IMR-90 (cell line): ENCODE results near the gene USP31. TPM values are rescaled to one million over a fixed set of nuclear protein-coding genes. Genes with fewer than 3 reads are reported as not detected.

Source experiments
- ATAC-seq: fragments of 200-7000 bp; cut with Tn5 transposase; 2 replicates; pipeline ENCODE4 v1.9.1; 2020; ENCODE audit warnings: low read depth, mild to moderate bottlenecking, moderate library complexity
- BruUV-seq: library from RNA; stranded (reverse); fragments of 400-500 nt; replicated peaks from 2 replicates; lab custom pipeline; 2021; lab: Mats Ljungman, UMichigan
- CTCF ChIA-PET: fragments of 300-600 bp; formaldehyde crosslinking; extraction: SDS; loops from one replicate; lab custom pipeline; 2021; ENCODE audit warnings: antibody characterized with exemption; lab: Yijun Ruan, JAX
- POLR2A ChIA-PET: fragments of 300-600 bp; sonication (Branson Sonifier 250); formaldehyde crosslinking; loops from one replicate; lab custom pipeline; 2022; ENCODE audit warnings: antibody characterized with exemption; ENCODE audit not compliant: unreplicated experiment; lab: Charles Lee
- DNase-seq: peaks from one replicate; pipeline ENCODE4 v3.0.0; 2013
- H2AFZ ChIP-seq: replicated peaks from 2 replicates; pipeline ENCODE3; 2013; ENCODE audit warnings: low read length, mild to moderate bottlenecking; ENCODE audit not compliant: poor library complexity
- H2AK5ac ChIP-seq: 2 replicates; pipeline ENCODE4 v1.6.1; 2013; ENCODE audit warnings: low read depth, low read length, inconsistent platforms
- H2AK9ac ChIP-seq: replicated peaks from 2 replicates; pipeline ENCODE3; 2013; ENCODE audit warnings: mild to moderate bottlenecking, low read depth, low read length, moderate library complexity; ENCODE audit not compliant: poor library complexity
- H2BK120ac ChIP-seq: 2 replicates; pipeline ENCODE4 v1.6.1; 2013; ENCODE audit warnings: low read depth, low read length, inconsistent platforms
- H2BK15ac ChIP-seq: 3 replicates; pipeline ENCODE4 v1.6.1; 2013; ENCODE audit warnings: low read depth, low read length, inconsistent platforms
- H2BK20ac ChIP-seq: 2 replicates; pipeline ENCODE4 v1.6.1; 2013; ENCODE audit warnings: low read depth, mild to moderate bottlenecking, inconsistent platforms, low read length, moderate library complexity
- H2BK5ac ChIP-seq: 2 replicates; pipeline ENCODE4 v1.6.1; 2013; ENCODE audit warnings: mild to moderate bottlenecking, low read depth, low read length, inconsistent platforms; ENCODE audit not compliant: poor library complexity, severe bottlenecking
- H3K14ac ChIP-seq: replicated peaks from 2 replicates; pipeline ENCODE4 v1.6.1; 2013; ENCODE audit warnings: low read depth, low read length, inconsistent platforms
- H3K18ac ChIP-seq: 2 replicates; pipeline ENCODE4 v1.6.1; 2013; ENCODE audit warnings: low read depth, low read length, control low read depth
- H3K23ac ChIP-seq: 2 replicates; pipeline ENCODE4 v1.6.1; 2013; ENCODE audit warnings: low read depth, low read length, inconsistent platforms
- H3K27ac ChIP-seq: 2 replicates; pipeline ENCODE4 v1.5.1; 2013; ENCODE audit warnings: mild to moderate bottlenecking, control low read depth, low read length; ENCODE audit not compliant: insufficient read depth
- H3K27me3 ChIP-seq: 2 replicates; pipeline ENCODE4 v1.6.1; 2013; ENCODE audit warnings: low read length; ENCODE audit not compliant: control insufficient read depth, insufficient read depth
- H3K36me3 ChIP-seq: 2 replicates; pipeline ENCODE4 v1.6.1; 2013; ENCODE audit warnings: low read length, mixed read lengths; ENCODE audit not compliant: control insufficient read depth, insufficient read depth
- H3K4ac ChIP-seq: 2 replicates; pipeline ENCODE4 v1.6.1; 2013; ENCODE audit warnings: low read depth, low read length, inconsistent platforms
- H3K4me1 ChIP-seq: 2 replicates; pipeline ENCODE4 v1.6.1; 2013; ENCODE audit warnings: low read length, mixed read lengths; ENCODE audit not compliant: control insufficient read depth, insufficient read depth
- H3K4me2 ChIP-seq: 2 replicates; pipeline ENCODE4 v1.6.1; 2013; ENCODE audit warnings: low read depth, mild to moderate bottlenecking, control low read depth, low read length, moderate library complexity
- H3K4me3 ChIP-seq: 2 replicates; pipeline ENCODE4 v1.5.1; 2013; ENCODE audit warnings: low read depth, mild to moderate bottlenecking, control low read depth, low read length, moderate library complexity; ENCODE audit not compliant: insufficient read depth
- H3K56ac ChIP-seq: 2 replicates; pipeline ENCODE4 v1.6.1; 2013; ENCODE audit warnings: low read length, inconsistent platforms; ENCODE audit not compliant: insufficient read depth; ENCODE audit errors: extremely low read depth
- H3K79me1 ChIP-seq, 2 experiments: 2 replicates each; pipeline ENCODE4 v1.6.1; 2013; ENCODE audit warnings: low read length in 2 of 2, inconsistent platforms in 1 of 2, low read depth in 1 of 2
- H3K9ac ChIP-seq: 2 replicates; pipeline ENCODE4 v1.6.1; 2013; ENCODE audit warnings: low read depth, low read length, control low read depth
- H3K9me1 ChIP-seq: 2 replicates; pipeline ENCODE4 v1.6.1; 2013; ENCODE audit warnings: low read length, inconsistent platforms; ENCODE audit not compliant: insufficient read depth
- H3K9me3 ChIP-seq: 2 replicates; pipeline ENCODE4 v1.6.1; 2013; ENCODE audit warnings: low read length; ENCODE audit not compliant: control insufficient read depth, insufficient read depth
- H4K20me1 ChIP-seq: 2 replicates; pipeline ENCODE4 v1.6.1; 2013; ENCODE audit warnings: low read length, inconsistent platforms; ENCODE audit not compliant: insufficient read depth
- H4K5ac ChIP-seq: 2 replicates; pipeline ENCODE4 v1.6.1; 2013; ENCODE audit warnings: mild to moderate bottlenecking, low read depth, low read length, control low read depth
- H4K8ac ChIP-seq, 2 experiments: 2 replicates each; pipeline ENCODE4 v1.6.1; 2013; ENCODE audit warnings: low read depth in 2 of 2, low read length in 2 of 2, control low read depth in 1 of 2, inconsistent platforms in 1 of 2
- H4K91ac ChIP-seq: 2 replicates; pipeline ENCODE4 v1.6.1; 2013; ENCODE audit warnings: low read depth, low read length, inconsistent platforms; ENCODE audit not compliant: insufficient read depth
- BHLHE40 ChIP-seq: fragments of 150-350 bp; IDR thresholded peaks from 2 replicates; pipeline ENCODE4 v1.6.1; 2016; ENCODE audit warnings: mild to moderate bottlenecking, low read depth, low read length
- CHD1 ChIP-seq: IDR thresholded peaks from 2 replicates; pipeline ENCODE4 v1.6.1; 2012; ENCODE audit warnings: low read depth, low read length, improper control_type of control experiment
- MAFK ChIP-seq: IDR thresholded peaks from 2 replicates; pipeline ENCODE4 v1.6.1; 2012; ENCODE audit warnings: low read depth, low read length, improper control_type of control experiment
- MAZ ChIP-seq: IDR thresholded peaks from 2 replicates; pipeline ENCODE4 v1.6.1; 2012; ENCODE audit warnings: low read depth, mild to moderate bottlenecking, low read length, improper control_type of control experiment, moderate library complexity, borderline replicate concordance
- MXI1 ChIP-seq: IDR thresholded peaks from 2 replicates; pipeline ENCODE4 v1.6.1; 2012; ENCODE audit warnings: low read depth, mild to moderate bottlenecking, low read length, moderate library complexity, borderline replicate concordance
- NFE2L2 ChIP-seq: fragments of 150-350 bp; IDR thresholded peaks from 2 replicates; pipeline ENCODE4 v1.6.1; 2016; ENCODE audit warnings: low read depth, mild to moderate bottlenecking, low read length
- POLR2A ChIP-seq: IDR thresholded peaks from 2 replicates; pipeline ENCODE4 v1.6.1; 2012; ENCODE audit warnings: mild to moderate bottlenecking, low read depth, low read length
- RAD21 ChIP-seq: IDR thresholded peaks from 2 replicates; pipeline ENCODE4 v1.6.1; 2012; ENCODE audit warnings: low read length, improper control_type of control experiment
- RCOR1 ChIP-seq: IDR thresholded peaks from 2 replicates; pipeline ENCODE4 v1.6.1; 2012; ENCODE audit warnings: mild to moderate bottlenecking, low read length, improper control_type of control experiment; ENCODE audit not compliant: insufficient replicate concordance
- RFX5 ChIP-seq: IDR thresholded peaks from 2 replicates; pipeline ENCODE4 v1.8.0; 2012; ENCODE audit warnings: low read depth, mild to moderate bottlenecking, low read length, moderate library complexity
- USF2 ChIP-seq: fragments of 150-350 bp; IDR thresholded peaks from 2 replicates; pipeline ENCODE4 v1.6.1; 2017; ENCODE audit warnings: mild to moderate bottlenecking, antibody characterized with exemption, low read length, low read depth
- WGBS, 2 experiments: methylation state at CpG; one replicate each; pipeline versions ENCODE4 v1.1.5 to v1.1.7; 2013; ENCODE audit warnings: missing lambda C conversion rate in 2 of 2; ENCODE audit not compliant: insufficient read length in 1 of 2; ENCODE audit errors: extremely low coverage in 2 of 2; 5-methylcytosine and 5-hydroxymethylcytosine counted together
- dilution Hi-C: fragments of 300-500 bp; cut with HindIII; formaldehyde crosslinking; loops from one replicate; pipeline ENCODE4 v1.14.3; 2018; ENCODE audit warnings: low sequenced_read_pairs; ENCODE audit not compliant: unreplicated experiment
- in situ Hi-C: fragments of 300-500 bp; cut with MboI; formaldehyde crosslinking; loops from 3 replicates; pipeline ENCODE4 v1.14.3; 2019; ENCODE audit warnings: low sequenced_read_pairs, inconsistent platforms, mixed read lengths
- intact Hi-C: fragments of 100-400 bp; cut with micrococcal nuclease; formaldehyde crosslinking; loops from 2 replicates; pipeline ENCODE4 v1.10.0; 2022
- polyA plus RNA-seq, 3 experiments: library from polyadenylated mRNA; depleted of rRNA; stranded (reverse); fragments of >200 nt; gene quantifications; 2 replicates each; pipeline ENCODE4 v1.2.3, GENCODE V29; 2012; ENCODE audit warnings: low replicate concordance in 1 of 3
- total RNA-seq: library from RNA; depleted of rRNA; stranded (reverse); fragments of >200 nt; gene quantifications from 2 replicates; pipeline ENCODE4 v1.2.3, GENCODE V29; 2012
- TF ChIP-seq, protein P1 (sequence below): conservative IDR thresholded peaks from 2 replicates; pipeline ENCODE4 v1.5.1; 2012; ENCODE audit warnings: mild to moderate bottlenecking, low read depth, low read length, improper control_type of control experiment

Gene USP31
- total and polyA plus RNA-seq, 2 of the 4 experiments (the other 2 are of a cell fraction): 2.9 to 3.4 TPM

DNA sequence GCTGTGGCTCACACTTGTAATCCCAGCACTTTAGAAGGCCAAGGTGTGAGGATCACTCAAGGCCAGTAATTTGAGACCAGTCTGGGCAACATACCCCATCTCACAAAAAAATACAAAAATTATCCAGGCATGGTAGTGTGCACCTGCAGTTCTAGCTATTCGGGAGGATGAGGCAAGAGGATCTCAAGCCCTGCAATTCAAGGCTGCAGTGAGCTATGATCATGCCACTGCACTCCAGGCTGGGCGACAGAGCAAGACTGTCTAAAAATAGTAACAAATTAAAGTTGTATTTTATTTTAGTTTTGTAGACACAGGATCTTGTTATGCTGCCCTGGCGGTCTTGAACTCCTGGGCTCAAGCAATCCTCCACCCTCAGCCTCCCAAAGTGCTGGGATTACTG is 18.2 kb downstream of the USP31 start:
- no peak overlapping the region for H2BK5ac ChIP-seq
- no peak overlapping the region for H3K4me2 ChIP-seq
- TF ChIP-seq, protein P1, sequence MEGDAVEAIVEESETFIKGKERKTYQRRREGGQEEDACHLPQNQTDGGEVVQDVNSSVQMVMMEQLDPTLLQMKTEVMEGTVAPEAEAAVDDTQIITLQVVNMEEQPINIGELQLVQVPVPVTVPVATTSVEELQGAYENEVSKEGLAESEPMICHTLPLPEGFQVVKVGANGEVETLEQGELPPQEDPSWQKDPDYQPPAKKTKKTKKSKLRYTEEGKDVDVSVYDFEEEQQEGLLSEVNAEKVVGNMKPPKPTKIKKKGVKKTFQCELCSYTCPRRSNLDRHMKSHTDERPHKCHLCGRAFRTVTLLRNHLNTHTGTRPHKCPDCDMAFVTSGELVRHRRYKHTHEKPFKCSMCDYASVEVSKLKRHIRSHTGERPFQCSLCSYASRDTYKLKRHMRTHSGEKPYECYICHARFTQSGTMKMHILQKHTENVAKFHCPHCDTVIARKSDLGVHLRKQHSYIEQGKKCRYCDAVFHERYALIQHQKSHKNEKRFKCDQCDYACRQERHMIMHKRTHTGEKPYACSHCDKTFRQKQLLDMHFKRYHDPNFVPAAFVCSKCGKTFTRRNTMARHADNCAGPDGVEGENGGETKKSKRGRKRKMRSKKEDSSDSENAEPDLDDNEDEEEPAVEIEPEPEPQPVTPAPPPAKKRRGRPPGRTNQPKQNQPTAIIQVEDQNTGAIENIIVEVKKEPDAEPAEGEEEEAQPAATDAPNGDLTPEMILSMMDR: no peak
- TF ChIP-seq RFX5: no peak
- TF ChIP-seq USF2: no peak
- TF ChIP-seq RAD21: no peak
- TF ChIP-seq BHLHE40: no peak
- TF ChIP-seq CHD1: no peak
- no peak for TF ChIP-seq MAFK
- TF ChIP-seq RCOR1: no peak
- TF ChIP-seq NFE2L2: no peak
- TF ChIP-seq MXI1: no peak
- no peak for TF ChIP-seq POLR2A
- TF ChIP-seq MAZ: no peak
- H2AK5ac ChIP-seq: no peak overlapping the region
- no peaks in the 10 kb centered on the region for H3K27me3 ChIP-seq
- H3K4me3 ChIP-seq: no peak overlapping the region
- no peak overlapping the region for H4K91ac ChIP-seq
- no peak overlapping the region for H3K56ac ChIP-seq
- H3K14ac ChIP-seq: no peak overlapping the region
- H3K36me3 ChIP-seq: no peaks in the 10 kb centered on the region
- CTCF ChIA-PET: no interaction called here
- H2BK15ac ChIP-seq: no peak overlapping the region
- in situ Hi-C loops (no loop called here), intact Hi-C loops (no loop called here), dilution Hi-C loops (no loop called here)
- no peak overlapping the region for H4K5ac ChIP-seq
- no peak overlapping the region for H2AK9ac ChIP-seq
- no peak overlapping the region for H3K23ac ChIP-seq
- no peak overlapping the region for H2BK20ac ChIP-seq
- H3K79me1 ChIP-seq: peaks cover 21 to 35% of the 10 kb centered on the region in 2 experiments; a peak in 3 of 4 replicates
- no peak overlapping the region for H3K18ac ChIP-seq
- H3K9me3 ChIP-seq: no peaks in the 10 kb centered on the region
- H3K9ac ChIP-seq: no peak overlapping the region
- WGBS, 2 experiments: no CpG with 5 or more reads among the region's 3 CpGs
- H3K27ac ChIP-seq: no peak overlapping the region
- BruUV-seq: no TSS peak
- H2AFZ ChIP-seq: no peak overlapping the region
- peaks cover 3% of the 10 kb centered on the region; the same call in 1 of the 2 replicates for H3K9me1 ChIP-seq
- no peak overlapping the region for H4K8ac ChIP-seq
- no peak overlapping the region for H2BK120ac ChIP-seq
- H3K4ac ChIP-seq: no peak overlapping the region
- peaks cover 13% of the 10 kb centered on the region for H3K4me1 ChIP-seq
- ATAC-seq: no peak
- no peak for DNase-seq
- POLR2A ChIA-PET: no interaction called here
- peaks cover 47% of the 10 kb centered on the region for H4K20me1 ChIP-seq
